ENCODE measurements around the gene DHRSX.

DHRSX gene

GRCh38 chrX:2446815-2447214 is 54.0 kb downstream of the DHRSX start:
- in situ Hi-C loops (cut with HindIII; ENCODE audit: low sequenced_read_pairs), result no loop called here
- TF ChIP-seq, protein P1, sequence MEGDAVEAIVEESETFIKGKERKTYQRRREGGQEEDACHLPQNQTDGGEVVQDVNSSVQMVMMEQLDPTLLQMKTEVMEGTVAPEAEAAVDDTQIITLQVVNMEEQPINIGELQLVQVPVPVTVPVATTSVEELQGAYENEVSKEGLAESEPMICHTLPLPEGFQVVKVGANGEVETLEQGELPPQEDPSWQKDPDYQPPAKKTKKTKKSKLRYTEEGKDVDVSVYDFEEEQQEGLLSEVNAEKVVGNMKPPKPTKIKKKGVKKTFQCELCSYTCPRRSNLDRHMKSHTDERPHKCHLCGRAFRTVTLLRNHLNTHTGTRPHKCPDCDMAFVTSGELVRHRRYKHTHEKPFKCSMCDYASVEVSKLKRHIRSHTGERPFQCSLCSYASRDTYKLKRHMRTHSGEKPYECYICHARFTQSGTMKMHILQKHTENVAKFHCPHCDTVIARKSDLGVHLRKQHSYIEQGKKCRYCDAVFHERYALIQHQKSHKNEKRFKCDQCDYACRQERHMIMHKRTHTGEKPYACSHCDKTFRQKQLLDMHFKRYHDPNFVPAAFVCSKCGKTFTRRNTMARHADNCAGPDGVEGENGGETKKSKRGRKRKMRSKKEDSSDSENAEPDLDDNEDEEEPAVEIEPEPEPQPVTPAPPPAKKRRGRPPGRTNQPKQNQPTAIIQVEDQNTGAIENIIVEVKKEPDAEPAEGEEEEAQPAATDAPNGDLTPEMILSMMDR (IDR thresholded peaks at IDR 0.05; ENCODE audit: low read depth, low read length, missing control alignments), result no peak
- no peak overlapping the region for H3K4me3 ChIP-seq (ENCODE audit: low read depth, low read length)
- DNase-seq (ENCODE audit: low read depth), result no peak

DNA sequence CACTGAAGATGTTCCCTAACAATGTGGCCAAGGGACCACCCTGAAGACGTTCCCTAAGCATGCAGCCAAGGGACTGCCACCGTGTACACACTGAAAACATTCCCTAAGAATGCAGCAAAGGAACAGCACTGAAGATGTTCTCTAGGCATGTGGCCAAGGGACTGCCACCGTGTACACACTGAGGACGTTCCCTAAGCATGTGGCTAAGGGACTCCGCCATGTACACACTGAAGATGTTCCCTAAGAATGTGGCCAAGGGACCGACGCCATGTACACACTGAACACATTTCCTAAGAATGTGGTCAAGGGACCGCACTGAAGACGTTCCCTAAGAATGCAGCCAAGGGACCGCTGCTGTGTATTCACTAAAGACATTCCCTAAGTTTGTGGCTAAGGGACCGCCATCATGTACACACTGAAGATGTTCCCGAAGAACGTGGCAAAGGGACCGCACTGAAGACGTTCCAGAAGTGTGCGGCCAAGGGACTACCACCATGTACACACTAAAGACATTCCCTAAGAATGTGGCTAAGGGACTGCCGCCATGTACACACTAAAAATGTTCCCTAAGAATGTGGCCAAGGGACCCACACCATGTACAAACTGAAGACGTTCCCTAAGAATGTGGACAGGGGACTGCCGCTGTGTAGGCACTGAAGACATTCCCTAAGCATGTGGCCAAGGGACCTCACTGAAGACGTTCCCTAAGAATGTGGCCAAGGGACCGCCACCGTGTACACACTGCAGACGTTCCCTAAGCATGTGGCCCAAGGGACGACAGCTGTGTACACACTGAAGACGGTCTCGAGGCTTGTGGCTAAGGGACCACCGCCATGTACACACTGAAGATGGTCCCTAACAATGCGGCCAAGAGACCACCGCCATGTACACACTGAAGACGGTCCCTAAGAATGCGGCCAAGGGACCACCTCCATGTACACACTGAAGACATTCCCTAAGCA is 54.8 kb downstream of the DHRSX start:
- in situ Hi-C loops (cut with HindIII; ENCODE audit: low sequenced_read_pairs), result no loop called here
- DNase-seq (ENCODE audit: low read depth), result no peak
- TF ChIP-seq, protein P1 (IDR thresholded peaks at IDR 0.05; ENCODE audit: low read depth, low read length, missing control alignments), result no peak
- no peak overlapping the region for H3K4me3 ChIP-seq (ENCODE audit: low read depth, low read length)

GRCh38 chrX:2442694-2443093 is 58.1 kb downstream of the DHRSX start:
- no peak for DNase-seq (ENCODE audit: low read depth)
- in situ Hi-C loops (cut with HindIII; ENCODE audit: low sequenced_read_pairs), result no loop called here
- TF ChIP-seq, protein P1 (IDR thresholded peaks at IDR 0.05; ENCODE audit: low read depth, low read length, missing control alignments), result no peak
- H3K4me3 ChIP-seq (ENCODE audit: low read depth, low read length), result no peak overlapping the region

GRCh38 chrX:2441466-2441865 is 59.3 kb downstream of the DHRSX start:
- no peak for DNase-seq (ENCODE audit: low read depth)
- in situ Hi-C loops (cut with HindIII; ENCODE audit: low sequenced_read_pairs), result no loop called here
- H3K4me3 ChIP-seq (ENCODE audit: low read depth, low read length), result no peak overlapping the region
- TF ChIP-seq, protein P1 (IDR thresholded peaks at IDR 0.05; ENCODE audit: low read depth, low read length, missing control alignments), result no peak

- in situ Hi-C loops (cut with HindIII; ENCODE audit: low sequenced_read_pairs), result no loop called here
- no peak for DNase-seq (ENCODE audit: low read depth)
- TF ChIP-seq, protein P1 (IDR thresholded peaks at IDR 0.05; ENCODE audit: low read depth, low read length, missing control alignments), result no peak
- no peak overlapping the region for H3K4me3 ChIP-seq (ENCODE audit: low read depth, low read length)
These were observed 61.2 kb downstream of the DHRSX start for GRCh38 chrX:2439613-2440012.

- TF ChIP-seq, protein P1 (IDR thresholded peaks at IDR 0.05; ENCODE audit: low read depth, low read length, missing control alignments), result no peak
- DNase-seq (ENCODE audit: low read depth), result no peak
- no peak overlapping the region for H3K4me3 ChIP-seq (ENCODE audit: low read depth, low read length)
- in situ Hi-C loops (cut with HindIII; ENCODE audit: low sequenced_read_pairs), result no loop called here
These were observed 65.3 kb downstream of the DHRSX start for GRCh38 chrX:2435465-2435864.
